Measurements from ENCODE around the gene FAM180B. TPM values are rescaled to one million over a fixed set of nuclear protein-coding genes. Genes with fewer than 3 reads are reported as not detected.

Gene FAM180B
- total and polyA plus RNA-seq, 2 of the 13 experiments (the other 11 are each of a cell fraction or from before 2014, with no cell fraction given), result 0.40 to 1.0 TPM

- H3K27me3 ChIP-seq (ENCODE audit: control insufficient read depth in 1 of 2, insufficient read depth in 2 of 2, low read length in 2 of 2), result no peaks in the 10 kb centered on the region
- WGBS (ENCODE audit: low lambda C conversion rate), result 100% methylated on average over 2 of the region's 2 CpGs
- H3K27ac ChIP-seq (ENCODE audit: extremely low read length, insufficient read depth, low read length), result no peak overlapping the region
- ATAC-seq, result no peak
- H2AFZ ChIP-seq (ENCODE audit: low read length), result no peak overlapping the region
- H3K36me3 ChIP-seq (replicated peaks in 1 of 2; ENCODE audit: control insufficient read depth in 1 of 2, insufficient read depth in 2 of 2, low read length in 2 of 2), result peaks cover 2 to 4% of the 10 kb centered on the region in 2 experiments; a peak in 3 of 5 replicates
- DNase-seq (ENCODE audit: low spot score), result no peak
- ChIA-PET POLR2A (no interaction called here), CTCF (ENCODE audit: low intra/inter-chr PET ratio, low total read pairs) (no interaction called here)
- peaks cover 90% of the 10 kb centered on the region for H3K79me2 ChIP-seq (ENCODE audit: insufficient read depth, low read length)
- TF ChIP-seq KLF9 (CRISPR knock-in tag; IDR thresholded peaks at IDR 0.05; ENCODE audit: low read depth), result no peak
- in situ Hi-C loops (cut with HindIII; ENCODE audit: extremely low pct_ligation_motif_present, low pct_unique_long_range_greater_than_20kb) (no loop called here), intact Hi-C loops (cut with micrococcal nuclease; ENCODE audit: unreplicated experiment) (no loop called here)
- no peak for FAIRE-seq
- H3K9me3 ChIP-seq (ENCODE audit: low read length), result no peaks in the 10 kb centered on the region
- no peak overlapping the region for H3K9ac ChIP-seq (ENCODE audit: insufficient read depth, low read depth, low read length)
- H3K4me1 ChIP-seq (ENCODE audit: insufficient read depth, low read length), result peaks cover 5% of the 10 kb centered on the region; the same call in 1 of the 2 replicates
- peaks cover 67% of the 10 kb centered on the region for H4K20me1 ChIP-seq (ENCODE audit: insufficient read depth, low read length)
- no TSS peak for BruUV-seq (replicated peaks)
- H3K4me3 ChIP-seq (replicated peaks in 1 of 3; ENCODE audit: insufficient read depth in 1 of 3, low read depth in 2 of 3, low read length in 3 of 3), result no peak overlapping the region
- no peak overlapping the region for H3K4me2 ChIP-seq (ENCODE audit: low read depth, low read length)
Measured at GRCh38 chr11:47541070-47541469, 45.4 kb upstream of the FAM180B start.

- FAIRE-seq (no peak), ATAC-seq (no peak), DNase-seq (ENCODE audit: low spot score) (no peak)
- ChIA-PET POLR2A (no interaction called here), CTCF (ENCODE audit: low intra/inter-chr PET ratio, low total read pairs) (no interaction called here)
- no peak overlapping the region for H3K27ac ChIP-seq (ENCODE audit: extremely low read length, insufficient read depth, low read length)
- no TSS peak for BruUV-seq (replicated peaks)
- H3K27me3 ChIP-seq (ENCODE audit: control insufficient read depth in 1 of 2, insufficient read depth in 2 of 2, low read length in 2 of 2), result no peaks in the 10 kb centered on the region
- in situ Hi-C loops (cut with HindIII; ENCODE audit: extremely low pct_ligation_motif_present, low pct_unique_long_range_greater_than_20kb), result no loop called here
- no peak overlapping the region for H2AFZ ChIP-seq (ENCODE audit: low read length)
- H3K4me1 ChIP-seq (ENCODE audit: insufficient read depth, low read length), result peaks cover 29% of the 10 kb centered on the region
- H3K36me3 ChIP-seq (replicated peaks in 1 of 2; ENCODE audit: control insufficient read depth in 1 of 2, insufficient read depth in 2 of 2, low read length in 2 of 2), result peaks cover 3 to 6% of the 10 kb centered on the region in 2 experiments; a peak in 3 of 5 replicates
- H3K79me2 ChIP-seq (ENCODE audit: insufficient read depth, low read length), result peaks cover 89% of the 10 kb centered on the region
- WGBS (ENCODE audit: low lambda C conversion rate), result 97% methylated on average over 6 of the region's 6 CpGs
- H3K9me3 ChIP-seq (ENCODE audit: low read length), result no peaks in the 10 kb centered on the region
- intact Hi-C loops (cut with micrococcal nuclease; ENCODE audit: unreplicated experiment), result no loop called here
- no peak overlapping the region for H3K4me3 ChIP-seq (replicated peaks in 1 of 3; ENCODE audit: insufficient read depth in 1 of 3, low read depth in 2 of 3, low read length in 3 of 3)
- H3K9ac ChIP-seq (ENCODE audit: insufficient read depth, low read depth, low read length), result no peak overlapping the region
- no peak for TF ChIP-seq CAMTA2 (CRISPR knock-in tag; IDR thresholded peaks at IDR 0.05; ENCODE audit: borderline replicate concordance)
- TF ChIP-seq HNF1B (CRISPR knock-in tag; IDR thresholded peaks at IDR 0.05), result no peak
- TF ChIP-seq FOXP1 (IDR thresholded peaks at IDR 0.05), result no peak
- TF ChIP-seq FOXP1 (CRISPR knock-in tag; IDR thresholded peaks at IDR 0.05), result no peak
- TF ChIP-seq SETDB1 (CRISPR knock-in tag; IDR thresholded peaks at IDR 0.05; ENCODE audit: borderline replicate concordance), result no peak
- TF ChIP-seq MYC (CRISPR knock-in tag; IDR thresholded peaks at IDR 0.05; ENCODE audit: borderline replicate concordance), result no peak
- no peak for TF ChIP-seq ZNF605 (CRISPR knock-in tag; IDR thresholded peaks at IDR 0.05)
- no peak for TF ChIP-seq NR0B2 (CRISPR knock-in tag; IDR thresholded peaks at IDR 0.05)
- TF ChIP-seq IRX3 (CRISPR knock-in tag; IDR thresholded peaks at IDR 0.05; ENCODE audit: borderline replicate concordance, low read depth), result no peak
- no peak for TF ChIP-seq ZBTB21 (CRISPR knock-in tag; IDR thresholded peaks at IDR 0.05)
- no peak for TF ChIP-seq RBM22 (optimal IDR thresholded peaks at IDR 0.05; ENCODE audit: low read length)
- TF ChIP-seq PPARG (CRISPR knock-in tag; conservative IDR thresholded peaks at IDR 0.05), result no peak
- TF ChIP-seq, protein P1, sequence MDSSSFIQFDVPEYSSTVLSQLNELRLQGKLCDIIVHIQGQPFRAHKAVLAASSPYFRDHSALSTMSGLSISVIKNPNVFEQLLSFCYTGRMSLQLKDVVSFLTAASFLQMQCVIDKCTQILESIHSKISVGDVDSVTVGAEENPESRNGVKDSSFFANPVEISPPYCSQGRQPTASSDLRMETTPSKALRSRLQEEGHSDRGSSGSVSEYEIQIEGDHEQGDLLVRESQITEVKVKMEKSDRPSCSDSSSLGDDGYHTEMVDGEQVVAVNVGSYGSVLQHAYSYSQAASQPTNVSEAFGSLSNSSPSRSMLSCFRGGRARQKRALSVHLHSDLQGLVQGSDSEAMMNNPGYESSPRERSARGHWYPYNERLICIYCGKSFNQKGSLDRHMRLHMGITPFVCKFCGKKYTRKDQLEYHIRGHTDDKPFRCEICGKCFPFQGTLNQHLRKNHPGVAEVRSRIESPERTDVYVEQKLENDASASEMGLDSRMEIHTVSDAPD (CRISPR knock-in tag; IDR thresholded peaks at IDR 0.05), result no peak
- H3K4me2 ChIP-seq (ENCODE audit: low read depth, low read length), result no peak overlapping the region
- peaks cover 65% of the 10 kb centered on the region for H4K20me1 ChIP-seq (ENCODE audit: insufficient read depth, low read length)
Measured at GRCh38 chr11:47545298-47545697, 41.2 kb upstream of the FAM180B start.
